Amygdala (tissue), 56 donors: ENCODE measurements around the gene MANBA.
A peak's percentile ranks its signal among the peaks of the same experiment; 100 is the strongest.

Experiments used
- DNase-seq, 56 donors: peaks; one replicate each; lab custom pipeline; 2025; lab: John Stamatoyannopoulos, UW

MANBA gene

GRCh38 chr4:102684610-102685052 is 76.1 kb downstream of the MANBA start:
- DNase-seq = no peak

DNA sequence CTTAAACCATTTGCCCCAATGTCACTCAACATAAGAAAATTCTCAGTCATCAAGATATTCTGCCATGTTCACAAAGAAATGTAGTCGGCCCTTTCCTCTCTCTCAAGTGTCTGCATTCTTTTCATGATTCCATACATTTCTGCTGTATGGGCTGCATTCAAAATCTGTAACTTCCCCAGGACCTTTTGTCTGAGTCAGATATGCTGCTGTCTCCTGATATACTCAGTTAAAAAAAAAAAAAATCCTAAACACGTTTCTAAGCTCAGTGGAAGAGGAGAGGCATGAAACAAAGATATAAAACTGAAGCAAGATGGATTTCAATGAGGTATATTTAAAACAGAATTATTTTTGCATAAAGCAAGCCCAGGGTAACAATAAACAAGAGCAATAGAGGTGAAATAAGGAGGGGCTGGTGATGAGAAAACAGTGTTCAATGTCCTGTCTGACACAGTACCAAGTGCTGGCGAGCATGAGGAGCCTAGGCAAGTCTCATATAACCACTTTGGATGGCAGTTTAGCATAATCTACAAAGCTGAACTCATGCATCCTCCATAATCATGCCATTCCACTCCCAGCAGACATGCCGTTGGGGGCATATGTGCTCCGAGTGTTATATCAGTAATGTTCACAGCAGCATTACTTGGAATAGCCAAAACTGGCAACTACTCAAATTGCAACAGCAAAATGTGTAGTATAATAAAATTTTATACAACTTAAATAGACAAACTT is 76.7 kb downstream of the MANBA start:
- no peak for DNase-seq

DNA sequence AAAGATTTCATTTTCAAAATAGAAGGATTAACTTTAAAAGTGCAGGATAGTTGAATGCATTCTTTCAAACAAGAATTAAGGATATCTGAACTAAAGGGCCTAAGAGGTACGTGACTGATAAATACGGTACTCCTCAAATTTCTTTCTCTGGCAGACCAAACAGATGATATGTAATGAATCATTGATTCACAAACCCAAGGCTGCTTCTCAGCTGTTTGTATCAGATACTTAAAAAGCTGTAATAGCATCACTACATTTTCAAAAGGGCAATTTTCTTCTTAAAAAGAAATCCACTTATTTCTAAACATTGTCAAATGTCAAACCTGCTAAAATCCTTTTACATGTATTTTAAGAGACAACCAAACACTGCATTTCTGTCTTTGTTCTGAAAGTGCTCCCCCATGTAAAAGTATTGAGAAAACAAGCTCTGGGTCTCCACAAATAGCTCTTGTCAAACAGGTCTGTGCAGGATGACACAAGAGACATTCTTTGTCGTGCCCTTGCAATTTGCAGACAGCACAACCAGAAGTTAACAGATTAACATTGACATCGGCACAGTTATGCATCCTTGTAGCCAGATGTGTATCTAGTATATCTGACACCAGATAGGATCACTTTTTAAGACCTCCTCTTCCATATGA is 82.0 kb downstream of the MANBA start:
- DNase-seq = no peak

DNA sequence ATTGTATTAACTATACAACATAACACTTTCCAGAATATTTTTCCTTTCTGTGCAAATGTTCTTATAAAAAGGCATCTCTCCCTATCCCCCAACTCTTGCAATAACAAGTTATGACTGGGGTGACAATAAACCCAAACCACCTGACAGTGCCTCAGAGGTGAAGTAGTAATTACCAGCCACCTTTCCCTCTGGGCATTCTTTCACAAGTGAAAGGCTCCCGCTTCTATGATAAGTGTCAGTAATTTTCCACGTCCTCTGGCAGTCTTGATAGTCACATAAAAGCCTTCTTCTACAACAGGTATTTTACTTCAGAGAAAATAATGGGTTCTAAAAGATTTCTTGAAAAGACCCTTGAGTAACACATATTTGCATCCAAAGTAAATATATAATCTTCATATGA is 82.7 kb downstream of the MANBA start:
- no peak for DNase-seq

GRCh38 chr4:102675141-102675540 is 85.6 kb downstream of the MANBA start:
- DNase-seq = no peak

- DNase-seq = no peak
Observed at GRCh38 chr4:102667001-102667400, 93.8 kb downstream of the MANBA start.

GRCh38 chr4:102665527-102665926 is 95.2 kb downstream of the MANBA start:
- DNase-seq = no peak

DNA sequence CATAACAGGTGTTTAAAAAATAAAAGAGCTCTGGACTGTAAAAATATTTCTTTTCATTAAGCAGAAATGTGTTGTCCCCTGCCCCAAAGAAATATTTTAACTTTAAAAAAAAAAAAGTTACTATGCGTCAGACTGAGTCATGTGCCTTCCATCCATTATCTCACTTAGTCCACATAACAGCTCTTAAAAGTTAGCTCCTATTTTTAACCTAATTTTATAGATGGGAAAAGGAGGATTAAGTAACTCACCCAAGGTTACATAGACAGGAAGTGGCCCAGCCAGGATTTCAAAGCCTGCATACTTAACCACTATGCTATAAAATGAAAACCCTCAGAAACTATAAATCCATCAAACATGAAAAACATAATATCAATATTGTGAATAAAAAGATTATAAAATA is 97.7 kb downstream of the MANBA start:
- no peak for DNase-seq

DNA sequence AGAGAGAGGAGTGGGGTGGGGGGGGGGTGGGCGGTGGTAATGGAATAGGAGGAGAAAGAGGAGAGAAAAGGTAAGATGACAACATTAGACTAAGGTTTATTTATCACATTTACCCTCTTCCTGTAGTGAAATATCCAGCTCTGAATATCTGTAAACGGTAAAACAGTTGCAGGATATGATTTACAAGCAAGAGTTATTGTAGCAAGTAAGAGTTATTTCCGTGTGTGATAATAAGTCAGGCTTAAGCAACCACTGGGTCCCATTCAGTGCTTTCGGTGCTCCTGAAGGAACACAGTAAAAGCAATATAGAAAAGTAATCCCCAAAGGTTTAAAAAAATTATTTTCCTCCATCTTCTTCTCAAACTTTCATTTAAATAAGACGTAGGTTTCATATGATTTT is 103.6 kb downstream of the MANBA start:
- no peak for DNase-seq

- peak in 2 of 56 donors; percentile 3 to 6 for DNase-seq
Observed at GRCh38 chr4:102647117-102647516, 113.7 kb downstream of the MANBA start.

GRCh38 chr4:102642631-102643298 is 118.0 kb downstream of the MANBA start:
- no peak for DNase-seq

DNA sequence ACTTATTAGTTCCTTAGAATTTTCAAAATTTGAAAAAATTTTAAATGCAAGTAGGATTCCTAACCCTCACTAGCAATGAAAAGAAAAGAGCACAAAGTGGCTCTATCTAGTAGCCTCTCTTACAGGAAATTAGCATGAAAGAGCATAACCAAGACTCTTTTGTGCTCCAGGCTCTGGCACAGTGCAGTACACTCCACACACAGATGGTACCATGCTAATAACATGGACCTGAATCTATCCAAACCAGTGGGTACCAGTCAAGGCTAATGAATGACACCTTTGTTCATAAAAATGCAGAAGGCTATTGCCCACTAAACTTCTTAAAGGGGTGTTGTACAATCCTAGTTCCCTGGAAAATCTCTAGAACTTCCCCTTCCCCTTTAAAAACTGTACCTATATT is 119.0 kb downstream of the MANBA start:
- peak in 34 of 56 donors; percentile 4 to 77 (median 32) for DNase-seq

- no peak for DNase-seq
Observed at GRCh38 chr4:102640669-102641068, 120.1 kb downstream of the MANBA start.

DNA sequence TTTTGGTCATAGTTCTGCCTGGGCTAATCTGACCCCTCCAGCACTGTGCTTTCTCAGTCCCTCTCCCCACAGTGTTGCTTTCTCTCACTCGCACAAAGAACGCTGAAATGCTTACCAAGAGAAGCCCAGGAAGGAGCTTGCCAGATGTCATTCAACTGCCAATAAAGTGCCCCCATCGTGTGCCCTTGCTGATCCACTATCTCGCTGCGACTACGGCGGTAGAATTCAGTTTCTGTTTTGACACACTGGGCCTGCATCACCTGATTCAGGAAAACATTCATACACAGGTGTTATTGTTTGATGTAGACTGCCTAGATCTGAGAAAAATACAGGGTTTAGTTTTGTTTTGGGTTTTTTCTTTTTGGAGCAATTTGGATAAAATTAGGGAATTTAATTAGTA is 121.2 kb downstream of the MANBA start:
- DNase-seq = no peak

DNA sequence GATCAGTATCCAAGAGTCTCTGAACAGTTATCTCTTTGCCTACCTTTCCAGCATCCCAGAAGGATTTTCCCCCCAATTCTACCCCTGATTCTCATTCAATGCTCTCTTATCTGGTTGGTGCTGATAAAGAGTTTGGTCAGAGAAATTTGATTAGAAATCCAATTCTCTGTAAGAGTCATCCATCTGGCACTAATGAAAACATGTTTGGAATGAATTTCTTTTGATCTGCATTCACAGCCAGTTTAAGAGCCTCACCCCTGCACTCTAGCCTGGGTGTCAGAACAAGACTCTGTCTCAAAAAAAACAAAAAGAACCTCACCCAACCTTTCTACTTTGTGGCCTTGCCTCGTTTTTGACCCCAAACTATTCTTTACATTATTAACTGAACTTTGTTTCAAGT is 122.1 kb downstream of the MANBA start:
- no peak for DNase-seq

DNA sequence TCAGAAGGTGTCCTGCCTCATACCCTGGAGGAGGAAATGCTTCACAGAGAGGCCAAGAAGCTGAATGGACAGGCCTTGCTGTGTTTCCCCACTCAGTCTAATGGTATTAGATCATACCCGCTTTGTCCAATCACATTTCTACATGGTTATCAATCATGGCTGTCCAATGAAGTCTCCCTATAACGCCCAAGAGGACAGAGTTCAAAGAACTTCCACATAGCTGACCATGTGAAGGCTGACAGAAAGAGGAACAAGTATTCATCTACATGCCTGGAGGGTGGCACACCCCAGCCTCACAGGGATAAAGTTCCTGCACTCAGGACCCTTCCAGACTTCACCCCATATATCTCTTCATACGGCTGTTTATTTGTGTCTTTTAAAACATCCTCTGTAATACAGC is 123.4 kb downstream of the MANBA start:
- no peak for DNase-seq

- no peak for DNase-seq
Observed at GRCh38 chr4:102633100-102633499, 127.7 kb downstream of the MANBA start.

- no peak for DNase-seq
Observed at GRCh38 chr4:102632241-102633065, 128.3 kb downstream of the MANBA start.

DNA sequence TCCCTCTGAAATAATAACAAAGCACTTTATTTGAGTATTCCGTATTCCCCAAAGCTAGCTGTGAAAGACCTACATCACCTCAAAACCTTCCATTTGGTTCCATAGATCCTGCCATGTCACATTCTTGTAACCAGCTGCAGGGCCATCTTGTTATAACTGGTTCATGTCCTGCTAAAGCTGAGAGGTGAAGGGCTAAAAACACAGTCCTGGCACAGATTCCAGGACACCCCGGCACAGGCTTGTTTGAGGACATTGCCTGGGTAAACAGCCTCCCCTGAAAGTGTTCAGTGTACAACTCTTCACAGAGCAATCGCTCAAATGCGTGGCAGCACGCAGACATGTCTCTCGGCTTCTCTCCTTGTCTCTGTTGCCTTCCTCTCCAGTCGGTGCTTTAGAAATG is 129.2 kb downstream of the MANBA start:
- DNase-seq = no peak

GRCh38 chr4:102629673-102630072 is 131.1 kb downstream of the MANBA start:
- DNase-seq = no peak
